GM12865 (cell line): ENCODE results near the gene TMEM239.

Experiments used
- DNase-seq: peaks from one replicate; pipeline ENCODE4 v3.0.0; 2010; ENCODE audit warnings: low read depth
- H3K4me3 ChIP-seq: 2 replicates; pipeline ENCODE4 v1.5.1; 2011; ENCODE audit warnings: mild to moderate bottlenecking, low read depth, low read length, control low read depth
- TF ChIP-seq, protein P1 (sequence below): IDR thresholded peaks from 2 replicates; pipeline ENCODE4 v1.5.1; 2011; ENCODE audit warnings: low read length, control low read depth, low read depth, inconsistent platforms; ENCODE audit not compliant: insufficient read depth; ENCODE audit errors: missing control alignments

Gene TMEM239

DNA sequence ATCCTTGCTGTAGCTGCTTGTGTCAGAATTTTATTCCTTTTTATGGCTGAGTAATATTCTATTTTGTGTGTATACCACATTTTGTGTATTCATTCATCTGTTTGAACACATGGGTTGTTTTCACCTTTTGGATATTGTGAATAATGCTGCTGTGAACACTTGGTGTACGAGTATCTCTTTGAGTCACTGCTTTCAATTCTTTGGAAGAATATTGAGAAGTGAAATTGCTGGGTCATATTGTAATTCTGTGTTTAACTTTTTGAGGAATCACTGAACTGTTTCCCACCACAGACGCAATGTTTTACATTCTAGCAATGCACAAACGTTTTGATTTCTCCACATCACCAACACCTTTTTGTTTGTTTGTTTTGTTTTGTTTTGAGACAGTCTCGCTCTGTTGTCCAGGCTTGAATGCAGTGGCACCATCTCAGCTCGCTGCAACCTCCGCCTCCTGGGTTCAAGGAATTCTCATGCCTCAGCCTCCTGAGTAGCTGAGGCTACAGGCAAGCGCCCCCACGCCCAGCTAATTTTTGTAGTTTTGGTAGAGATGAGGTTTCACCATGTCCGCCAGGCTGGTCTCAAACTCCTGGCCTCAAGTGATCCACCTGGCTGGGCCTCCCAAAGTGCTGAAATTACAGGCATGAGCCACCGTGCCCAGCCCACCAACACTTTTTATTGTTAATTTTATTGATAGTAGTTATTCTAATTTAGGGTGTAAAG lies 37.4 kb upstream of the TMEM239 start:
- no peak overlapping the region for H3K4me3 ChIP-seq
- peak; percentile 47 for DNase-seq
- TF ChIP-seq, protein P1, sequence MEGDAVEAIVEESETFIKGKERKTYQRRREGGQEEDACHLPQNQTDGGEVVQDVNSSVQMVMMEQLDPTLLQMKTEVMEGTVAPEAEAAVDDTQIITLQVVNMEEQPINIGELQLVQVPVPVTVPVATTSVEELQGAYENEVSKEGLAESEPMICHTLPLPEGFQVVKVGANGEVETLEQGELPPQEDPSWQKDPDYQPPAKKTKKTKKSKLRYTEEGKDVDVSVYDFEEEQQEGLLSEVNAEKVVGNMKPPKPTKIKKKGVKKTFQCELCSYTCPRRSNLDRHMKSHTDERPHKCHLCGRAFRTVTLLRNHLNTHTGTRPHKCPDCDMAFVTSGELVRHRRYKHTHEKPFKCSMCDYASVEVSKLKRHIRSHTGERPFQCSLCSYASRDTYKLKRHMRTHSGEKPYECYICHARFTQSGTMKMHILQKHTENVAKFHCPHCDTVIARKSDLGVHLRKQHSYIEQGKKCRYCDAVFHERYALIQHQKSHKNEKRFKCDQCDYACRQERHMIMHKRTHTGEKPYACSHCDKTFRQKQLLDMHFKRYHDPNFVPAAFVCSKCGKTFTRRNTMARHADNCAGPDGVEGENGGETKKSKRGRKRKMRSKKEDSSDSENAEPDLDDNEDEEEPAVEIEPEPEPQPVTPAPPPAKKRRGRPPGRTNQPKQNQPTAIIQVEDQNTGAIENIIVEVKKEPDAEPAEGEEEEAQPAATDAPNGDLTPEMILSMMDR, result no peak

DNA sequence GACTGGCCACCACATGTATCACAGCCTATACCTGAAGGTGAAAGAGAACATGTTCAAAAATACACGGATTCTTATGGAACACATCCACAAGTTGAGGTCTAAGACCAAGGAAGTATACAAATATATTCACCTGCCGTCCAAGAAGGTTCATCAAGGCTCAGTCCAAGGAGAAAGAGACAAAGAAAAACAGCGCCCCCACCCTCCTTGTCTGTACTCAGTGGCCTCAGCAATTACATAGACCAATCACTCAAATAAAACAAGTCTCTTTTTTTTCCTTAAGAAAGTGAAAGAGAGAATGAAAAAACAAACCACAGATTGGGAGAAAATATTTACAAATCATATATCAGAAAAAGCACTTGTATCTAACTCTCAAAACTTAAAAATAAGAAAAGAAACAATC lies 35.2 kb upstream of the TMEM239 start:
- H3K4me3 ChIP-seq, result no peak overlapping the region
- TF ChIP-seq, protein P1, result no peak
- no peak for DNase-seq

DNA sequence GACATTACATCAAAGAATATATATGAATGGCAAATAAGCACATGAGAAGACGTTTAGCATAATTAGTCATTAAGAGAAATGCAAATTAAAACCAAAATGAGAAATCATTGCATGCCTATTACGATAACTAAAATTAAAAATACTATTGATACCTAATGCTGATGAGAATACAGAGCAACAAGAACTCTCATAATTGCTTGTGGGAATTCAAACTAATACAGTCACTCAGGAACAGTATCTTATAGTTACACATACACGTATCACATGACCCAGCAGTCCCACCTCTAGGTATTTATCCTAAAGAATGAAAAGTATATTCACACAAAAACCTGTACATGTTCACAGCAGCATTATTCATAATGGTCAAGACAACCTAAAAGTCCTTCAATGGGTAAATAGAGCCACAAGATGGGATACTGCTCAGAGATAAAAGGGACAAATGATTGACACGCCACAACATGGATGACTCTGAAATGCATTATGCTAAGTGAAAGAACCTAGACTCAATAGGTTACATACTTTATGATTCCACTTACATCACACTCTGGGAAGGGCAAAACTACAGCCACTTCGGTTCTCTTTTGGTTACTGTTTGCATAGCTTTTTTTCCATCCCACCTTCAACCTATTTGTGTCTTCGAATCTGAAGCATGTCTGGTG lies 32.1 kb upstream of the TMEM239 start:
- TF ChIP-seq, protein P1, result no peak
- DNase-seq, result no peak
- no peak overlapping the region for H3K4me3 ChIP-seq

DNA sequence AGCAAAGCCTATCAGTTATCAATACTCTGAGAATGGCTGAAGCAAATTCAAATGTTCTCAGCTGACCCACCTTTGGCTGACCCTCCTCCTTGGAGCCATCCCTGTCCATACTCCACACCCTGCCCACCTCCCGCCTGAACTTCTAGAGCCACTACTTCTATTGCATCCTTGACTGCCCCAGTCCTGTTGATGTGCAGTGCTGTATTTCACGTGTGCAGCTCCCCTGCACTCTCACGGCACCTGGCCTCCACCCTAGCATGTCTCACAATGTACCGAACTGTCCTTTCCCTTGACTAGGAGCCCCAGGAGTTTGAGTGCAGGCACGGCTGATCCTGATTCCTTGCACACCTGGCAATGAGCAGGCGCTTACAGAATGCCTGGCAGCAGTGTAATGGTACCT lies 22.7 kb upstream of the TMEM239 start:
- DNase-seq, result no peak
- no peak overlapping the region for H3K4me3 ChIP-seq
- TF ChIP-seq, protein P1, result no peak

DNA sequence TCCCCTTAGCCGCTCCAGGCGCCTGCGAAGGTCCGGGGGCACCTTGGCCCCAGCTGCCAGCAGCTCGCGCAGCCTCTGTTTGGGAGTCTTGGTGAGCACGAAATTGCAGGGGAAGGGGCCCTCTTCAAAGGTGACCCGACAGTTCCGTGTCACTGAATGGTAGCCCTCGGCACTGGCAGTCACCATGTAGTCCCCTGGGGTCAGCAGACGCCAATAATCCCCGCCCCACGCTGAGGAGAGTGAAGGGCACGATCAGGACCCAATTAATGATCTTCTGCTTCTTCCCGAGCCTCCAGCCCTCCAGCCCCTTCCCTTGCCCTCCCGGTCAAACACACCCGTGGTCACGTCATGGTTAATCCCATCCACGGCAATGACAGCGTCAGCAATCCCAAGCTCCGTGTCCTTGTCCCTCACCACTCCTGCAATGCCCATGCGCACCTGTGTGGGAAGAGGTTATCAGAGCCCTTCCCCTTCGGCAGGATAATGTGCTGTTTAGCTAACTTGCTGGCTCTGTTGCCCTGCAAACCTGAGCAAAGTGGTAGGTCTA lies 21.9 kb upstream of the TMEM239 start:
- TF ChIP-seq, protein P1, result no peak
- no peak for DNase-seq
- no peak overlapping the region for H3K4me3 ChIP-seq

DNA sequence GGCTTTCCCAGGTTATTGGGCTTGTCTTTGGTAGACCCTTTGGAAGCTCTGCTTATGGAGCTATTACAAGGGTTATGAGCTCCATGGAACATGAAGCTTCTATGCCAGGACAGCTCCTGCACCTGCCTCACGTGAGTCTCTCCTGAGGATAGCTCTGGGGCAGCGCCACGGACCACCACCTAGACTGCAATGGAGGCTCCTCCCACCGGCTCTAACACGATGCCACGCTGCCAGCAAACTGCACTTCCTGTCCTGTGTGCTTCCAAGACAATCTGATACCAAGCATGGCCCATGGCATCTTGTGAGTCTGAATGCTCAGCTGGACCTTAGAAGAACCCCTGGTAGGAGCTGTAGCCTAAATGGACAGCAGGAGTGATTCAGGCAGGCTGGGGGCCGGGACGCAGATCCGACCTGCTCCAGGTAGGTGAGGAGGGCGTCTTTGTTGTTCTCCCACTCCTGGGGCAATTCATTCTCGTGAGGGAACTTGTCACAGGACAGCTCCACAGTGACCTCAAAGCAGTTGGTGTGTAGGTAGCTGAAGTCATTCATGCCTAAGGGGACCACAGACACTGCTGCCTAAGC lies 21.2 kb upstream of the TMEM239 start:
- H3K4me3 ChIP-seq, result no peak overlapping the region
- TF ChIP-seq, protein P1, result no peak
- DNase-seq, result no peak

DNA sequence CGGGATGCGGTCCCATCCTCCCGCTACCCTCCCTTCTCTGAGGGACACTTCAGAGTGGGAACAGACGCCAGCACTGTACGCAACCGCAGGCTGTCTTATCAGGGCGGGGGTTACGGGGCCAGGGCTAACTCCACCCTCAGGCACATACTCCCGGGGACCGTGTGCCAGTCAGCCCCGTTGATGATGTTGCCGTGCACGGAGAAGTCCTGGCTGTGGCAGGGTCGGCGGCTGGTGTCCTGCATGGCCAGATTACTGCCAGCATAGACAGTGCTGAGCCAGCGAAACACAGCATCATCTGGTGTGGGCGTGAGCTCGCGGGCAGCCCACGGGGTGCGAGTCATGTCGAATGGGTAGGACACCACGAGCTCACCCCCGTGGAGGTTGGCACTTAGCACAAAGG lies 20.7 kb upstream of the TMEM239 start:
- H3K4me3 ChIP-seq, result no peak overlapping the region
- no peak for DNase-seq
- TF ChIP-seq, protein P1, result no peak
